Naive thymus-derived CD4-positive, alpha-beta T cell (primary cell): ENCODE data around the gene PIK3R1. TPM values are rescaled to one million over a fixed set of nuclear protein-coding genes. Genes with fewer than 3 reads are reported as not detected.

ENCODE experiments used
- ATAC-seq: fragments of 150-1000 bp; cut with Tn5 transposase; 2 replicates; pipeline ENCODE4 v1.10.0; 2021; ENCODE audit warnings: mild to moderate bottlenecking, moderate library complexity
- CTCF ChIA-PET: fragments of 350-600 bp; sonication (Branson Sonifier 250); formaldehyde crosslinking; loops from one replicate; lab custom pipeline; 2021; ENCODE audit warnings: antibody characterized with exemption; lab: Charles Lee
- POLR2A ChIA-PET: fragments of 350-600 bp; sonication (Branson Sonifier 250); formaldehyde crosslinking; loops from one replicate; lab custom pipeline; 2021; ENCODE audit warnings: antibody characterized with exemption, inconsistent platforms; lab: Charles Lee
- DNase-seq, 9 donors: peaks; one replicate each; pipeline versions ENCODE4 v3.0.0 to v3.0.0-alpha.2; 2020 to 2022; ENCODE audit warnings: mixed read lengths in 1 of 9
- H3K27ac ChIP-seq: one replicate; pipeline ENCODE4 v1.7.0; 2013; ENCODE audit warnings: mild to moderate bottlenecking, low read depth, low read length, moderate library complexity
- H3K27me3 ChIP-seq, 2 donors: one replicate each; pipeline ENCODE4 v1.7.0; 2013; ENCODE audit warnings: low read length in 2 of 2, mild to moderate bottlenecking in 2 of 2, moderate library complexity in 2 of 2; ENCODE audit not compliant: control insufficient read depth in 2 of 2, insufficient read depth in 2 of 2
- H3K36me3 ChIP-seq, 3 experiments: 1 replicate in 2 of 3; 2 replicates in 1 of 3; pipeline ENCODE4 v1.7.0; 2013; ENCODE audit warnings: low read length in 3 of 3, mild to moderate bottlenecking in 3 of 3, moderate library complexity in 1 of 3; ENCODE audit not compliant: insufficient read depth in 3 of 3, control insufficient read depth in 2 of 3
- H3K4me1 ChIP-seq, 2 donors: one replicate each; pipeline ENCODE4 v1.7.0; 2013; ENCODE audit warnings: low read length in 2 of 2, mild to moderate bottlenecking in 2 of 2, moderate library complexity in 1 of 2; ENCODE audit not compliant: control insufficient read depth in 2 of 2, insufficient read depth in 2 of 2
- H3K4me3 ChIP-seq: 2 replicates; pipeline ENCODE4 v1.7.0; 2013; ENCODE audit warnings: mild to moderate bottlenecking, low read length
- H3K9me3 ChIP-seq, 3 experiments: 1 replicate in 2 of 3; 2 replicates in 1 of 3; pipeline ENCODE4 v1.7.0; 2013; ENCODE audit warnings: low read length in 3 of 3; ENCODE audit not compliant: control insufficient read depth in 2 of 3
- H3K27ac Mint-ChIP-seq, 9 donors: one replicate each; pipeline ENCODE4 v1.8.0; 2020 to 2022; ENCODE audit warnings: mixed read lengths in 9 of 9, mild to moderate bottlenecking in 8 of 9, moderate library complexity in 5 of 9, inconsistent platforms in 2 of 9
- H3K27me3 Mint-ChIP-seq, 5 donors: one replicate each; pipeline ENCODE4 v1.8.0; 2021 to 2022; ENCODE audit warnings: mixed read lengths in 5 of 5, mild to moderate bottlenecking in 1 of 5
- H3K36me3 Mint-ChIP-seq, 5 donors: one replicate each; pipeline ENCODE4 v1.8.0; 2020 to 2022; ENCODE audit warnings: mixed read lengths in 5 of 5, mild to moderate bottlenecking in 3 of 5, inconsistent platforms in 1 of 5
- H3K4me1 Mint-ChIP-seq, 7 donors: one replicate each; pipeline ENCODE4 v1.8.0; 2020 to 2022; ENCODE audit warnings: mixed read lengths in 7 of 7, mild to moderate bottlenecking in 3 of 7, inconsistent platforms in 1 of 7
- H3K4me3 Mint-ChIP-seq, 10 donors: one replicate each; pipeline ENCODE4 v1.8.0; 2020 to 2022; ENCODE audit warnings: mild to moderate bottlenecking in 10 of 10, mixed read lengths in 10 of 10, moderate library complexity in 6 of 10, inconsistent platforms in 2 of 10
- H3K9me3 Mint-ChIP-seq, 11 donors: one replicate each; pipeline ENCODE4 v1.8.0; 2020 to 2022; ENCODE audit warnings: mixed read lengths in 11 of 11, mild to moderate bottlenecking in 4 of 11, inconsistent platforms in 1 of 11, moderate library complexity in 1 of 11
- intact Hi-C, 2 donors: fragments of 100-400 bp; cut with micrococcal nuclease; formaldehyde crosslinking; loops; one replicate each; pipeline ENCODE4 v1.15.1; 2023
- polyA plus RNA-seq, 2 donors: library from polyadenylated mRNA; unstranded; fragments of 300-500 nt; fragmentation: Illumina TruSeq; gene quantifications; one replicate each; pipeline ENCODE4 v1.2.3, GENCODE V29; 2021
- total RNA-seq, 6 experiments: library from RNA in 5 of 6; stranded (reverse) in 5 of 6; gene quantifications; 1 replicate in 5 of 6; 2 replicates in 1 of 6; pipeline ENCODE4 v1.2.3 and lab custom pipeline; 2021 to 2026

PIK3R1 gene
- 100 to 1,000 TPM in 4 of 5 experiments, 10 to 100 TPM in 1; 72.0 to 207 (median 131) TPM for total RNA-seq
- 100 to 1,000 TPM in 1 of 2 donors, 10 to 100 TPM in 1; 85.1 to 110 TPM for polyA plus RNA-seq
- 306 reads per million, percentile 96 among the genes with 10 or more reads in this experiment for total RNA-seq (lab: John Stamatoyannopoulos, UW)

GRCh38 chr5:68215208-68215897, at the start of gene PIK3R1:
TSS of gene PIK3R1 (plus strand) at chr5:68215756. CDS start at chr5:68226676, 10,920 bp downstream.
- peak within 1 kb of the TSS; percentile 85 to 97 (median 94) for H3K27ac Mint-ChIP-seq
- H3K9me3 Mint-ChIP-seq: peaks cover 0 to 17% (median 5%) of the 10 kb centered on the region in 11 donors
- Histone ChIP-seq H3K4me3 (peak within 1 kb of the TSS; percentile 73), H3K9me3 (peaks cover 0 to 1% (median 0%) of the 10 kb centered on the region in 3 experiments), H3K4me1 (peaks cover 16 to 18% of the 10 kb centered on the region in 2 donors), H3K27ac (peak within 1 kb of the TSS; percentile 89), H3K36me3 (peaks cover 0 to 17% (median 0%) of the 10 kb centered on the region in 3 experiments), H3K27me3 (no peaks in the 10 kb centered on the region)
- CTCF ChIA-PET: interaction anchor here (0.8 to 2.6 kb wide), 10 partner anchors 9 to 71 kb away, joined by 3 to 14 read pairs (median 6); no protein-coding TSS in a partner anchor
- intact Hi-C loops: loop anchor here (1.0 to 10.0 kb wide), 16 partner anchors 24 to 1391 kb away; partner anchors contain the start of gene SLC30A5 (in 1 of the 2)
- peak; percentile 91 for ATAC-seq
- DNase-seq: peak; percentile 86 to 96 (median 93)
- peak within 1 kb of the TSS; percentile 84 to 94 (median 92) for H3K4me3 Mint-ChIP-seq
- POLR2A ChIA-PET: interaction anchor here (0.5 to 4.0 kb wide), 26 partner anchors 9 to 1049 kb away, joined by 3 to 28 read pairs (median 8); no protein-coding TSS in a partner anchor
- peaks cover 35 to 46% (median 44%) of the 10 kb centered on the region in 7 donors for H3K4me1 Mint-ChIP-seq
- H3K27me3 Mint-ChIP-seq: no peaks in the 10 kb centered on the region
- H3K36me3 Mint-ChIP-seq: peaks cover 0 to 24% (median 12%) of the 10 kb centered on the region in 5 donors

- Histone ChIP-seq H3K4me3 (no peak overlapping the region), H3K27ac (no peak overlapping the region), H3K4me1 (no peaks in the 10 kb centered on the region), H3K36me3 (no peaks in the 10 kb centered on the region), H3K9me3 (no peaks in the 10 kb centered on the region), H3K27me3 (no peaks in the 10 kb centered on the region)
- intact Hi-C loops: no loop called here
- Mint-ChIP-seq H3K4me3 (no peak overlapping the region), H3K27ac (no peak overlapping the region), H3K27me3 (no peaks in the 10 kb centered on the region), H3K9me3 (no peaks in the 10 kb centered on the region), H3K4me1 (no peaks in the 10 kb centered on the region), H3K36me3 (no peaks in the 10 kb centered on the region)
- DNase-seq (no peak), ATAC-seq (no peak)
- ChIA-PET CTCF (interaction anchor here (0.6 kb wide), 1 partner anchor 831 kb away, joined by 5 read pairs; no protein-coding TSS in a partner anchor), POLR2A (no interaction called here)
Measured at GRCh38 chr5:68167195-68167651, 48.3 kb upstream of the PIK3R1 start.

- H3K27me3 Mint-ChIP-seq: no peaks in the 10 kb centered on the region
- H3K27ac ChIP-seq: no peak overlapping the region
- H3K4me3 ChIP-seq: no peak overlapping the region
- no peaks in the 10 kb centered on the region for H3K36me3 ChIP-seq
- DNase-seq: no peak
- H3K9me3 ChIP-seq: no peaks in the 10 kb centered on the region
- no peaks in the 10 kb centered on the region for H3K4me1 Mint-ChIP-seq
- ATAC-seq: no peak
- H3K9me3 Mint-ChIP-seq: no peaks in the 10 kb centered on the region
- intact Hi-C loops: no loop called here
- no peaks in the 10 kb centered on the region for H3K36me3 Mint-ChIP-seq
- no peaks in the 10 kb centered on the region for H3K27me3 ChIP-seq
- H3K4me1 ChIP-seq: no peaks in the 10 kb centered on the region
- ChIA-PET POLR2A (no interaction called here), CTCF (interaction anchor here (0.7 kb wide), 1 partner anchor 80 kb away, joined by 3 read pairs; no protein-coding TSS in a partner anchor)
- no peak overlapping the region for H3K4me3 Mint-ChIP-seq
- H3K27ac Mint-ChIP-seq: no peak overlapping the region
Measured at GRCh38 chr5:68169903-68170302, 45.7 kb upstream of the PIK3R1 start.

GRCh38 chr5:68170826-68171558, 44.6 kb upstream of the PIK3R1 start:
- Histone ChIP-seq H3K27ac (no peak overlapping the region), H3K27me3 (no peaks in the 10 kb centered on the region), H3K4me1 (no peaks in the 10 kb centered on the region), H3K4me3 (no peak overlapping the region), H3K9me3 (no peaks in the 10 kb centered on the region), H3K36me3 (no peaks in the 10 kb centered on the region)
- ChIA-PET POLR2A (no interaction called here), CTCF (no interaction called here)
- Mint-ChIP-seq H3K4me3 (no peak overlapping the region), H3K27me3 (no peaks in the 10 kb centered on the region), H3K27ac (no peak overlapping the region), H3K36me3 (no peaks in the 10 kb centered on the region), H3K4me1 (no peaks in the 10 kb centered on the region), H3K9me3 (no peaks in the 10 kb centered on the region)
- no peak for DNase-seq
- intact Hi-C loops: no loop called here
- ATAC-seq: no peak

DNA sequence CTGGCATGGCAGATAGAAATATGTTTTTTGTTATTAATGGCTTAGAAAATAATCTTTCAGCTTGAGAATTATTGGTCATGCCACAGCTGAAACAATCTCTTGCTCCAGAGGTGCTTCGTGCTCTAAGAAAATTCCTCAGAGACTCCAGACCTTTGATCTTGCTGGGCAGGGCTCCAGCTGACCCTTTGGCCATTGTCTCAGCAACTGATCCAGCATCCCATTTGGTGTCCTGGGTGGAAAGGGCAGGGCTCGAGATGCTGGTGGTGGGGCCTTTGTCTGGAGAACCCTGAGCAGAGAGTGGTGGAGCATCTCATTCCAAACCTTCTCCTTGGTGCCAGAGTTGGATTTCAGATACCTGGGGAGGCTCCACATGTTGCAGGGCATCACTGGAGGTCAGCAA, 43.2 kb upstream of the PIK3R1 start:
- H3K27ac ChIP-seq: no peak overlapping the region
- Mint-ChIP-seq H3K27ac (no peak overlapping the region), H3K36me3 (peaks cover 0 to under 1% (median 0%) of the 10 kb centered on the region in 5 donors), H3K4me1 (no peaks in the 10 kb centered on the region), H3K9me3 (no peaks in the 10 kb centered on the region), H3K27me3 (no peaks in the 10 kb centered on the region), H3K4me3 (no peak overlapping the region)
- DNase-seq (no peak), ATAC-seq (no peak)
- ChIA-PET CTCF (no interaction called here), POLR2A (no interaction called here)
- H3K9me3 ChIP-seq: no peaks in the 10 kb centered on the region
- H3K4me3 ChIP-seq: no peak overlapping the region
- no peaks in the 10 kb centered on the region for H3K27me3 ChIP-seq
- intact Hi-C loops: no loop called here
- no peaks in the 10 kb centered on the region for H3K36me3 ChIP-seq
- no peaks in the 10 kb centered on the region for H3K4me1 ChIP-seq

DNA sequence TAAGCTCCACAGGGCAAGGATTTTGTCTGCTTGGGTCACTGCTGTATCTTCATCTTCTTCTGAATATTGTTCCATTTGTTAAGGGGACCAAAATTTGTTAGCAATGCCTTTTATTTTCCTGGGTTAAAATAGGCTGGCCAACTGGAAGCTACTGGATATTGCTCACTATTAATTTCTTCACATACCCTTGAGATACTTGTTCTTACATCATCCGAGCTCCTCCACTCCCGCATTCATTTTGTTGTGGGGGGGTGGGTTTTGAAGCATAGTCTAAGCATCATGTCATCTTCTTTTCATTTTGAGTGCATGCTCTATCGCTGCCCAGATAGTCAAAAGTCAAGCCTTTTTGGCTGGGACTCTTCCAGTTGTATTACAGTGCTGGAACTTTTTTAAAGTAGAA, 42.5 kb upstream of the PIK3R1 start:
- Histone ChIP-seq H3K4me1 (no peaks in the 10 kb centered on the region), H3K9me3 (no peaks in the 10 kb centered on the region), H3K27ac (no peak overlapping the region), H3K27me3 (no peaks in the 10 kb centered on the region), H3K4me3 (no peak overlapping the region), H3K36me3 (no peaks in the 10 kb centered on the region)
- CTCF ChIA-PET: no interaction called here
- Mint-ChIP-seq H3K9me3 (no peaks in the 10 kb centered on the region), H3K4me1 (no peaks in the 10 kb centered on the region), H3K36me3 (peaks cover 0 to 4% (median 0%) of the 10 kb centered on the region in 5 donors), H3K27ac (no peak overlapping the region), H3K4me3 (no peak overlapping the region), H3K27me3 (no peaks in the 10 kb centered on the region)
- DNase-seq (no peak), ATAC-seq (no peak)
- intact Hi-C loops: no loop called here
- POLR2A ChIA-PET: no interaction called here
